ENCODE data around the gene PARD3. TPM values are rescaled to one million over a fixed set of nuclear protein-coding genes. Genes with fewer than 3 reads are reported as not detected.

The PARD3 gene
- total RNA-seq, 2 experiments from 2014 or later, result 0.53 to 0.71 TPM

GRCh38 chr10:34291466-34292193 lies 523.5 kb downstream of the PARD3 start:
- no peak for TF ChIP-seq CTCF (IDR thresholded peaks at IDR 0.05)
- H3K27ac Mint-ChIP-seq, result no peak overlapping the region
- no peaks in the 10 kb centered on the region for H3K4me1 Mint-ChIP-seq (ENCODE audit: low read depth)

GRCh38 chr10:34290412-34291081 lies 524.5 kb downstream of the PARD3 start:
- Mint-ChIP-seq H3K4me3 (no peak overlapping the region), H3K9me3 (no peaks in the 10 kb centered on the region), H3K27me3 (peaks cover 11% of the 10 kb centered on the region), H3K36me3 (ENCODE audit: low read depth) (no peaks in the 10 kb centered on the region), H3K4me1 (ENCODE audit: low read depth) (no peaks in the 10 kb centered on the region), H3K27ac (no peak overlapping the region)
- H3K9me3 ChIP-seq (ENCODE audit: control insufficient read depth in 1 of 2, insufficient read depth in 1 of 2, low read length in 2 of 2), result no peaks in the 10 kb centered on the region
- POLR2A ChIA-PET, result no interaction called here
- H3K4me1 ChIP-seq (ENCODE audit: insufficient read depth, low read length), result no peaks in the 10 kb centered on the region
- ATAC-seq (ENCODE audit: poor library complexity) (no peak), DNase-seq (no peak)
- TF ChIP-seq CTCF (IDR thresholded peaks at IDR 0.05), result no peak
- H3K27ac ChIP-seq (ENCODE audit: low read depth in 1 of 2, low read length in 2 of 2), result no peak overlapping the region
- H3K4me3 ChIP-seq (ENCODE audit: low read length), result no peak overlapping the region
- H3K36me3 ChIP-seq (ENCODE audit: insufficient read depth, low read length), result no peaks in the 10 kb centered on the region
- CTCF ChIA-PET, result no interaction called here
- intact Hi-C loops (cut with DNase I, micrococcal nuclease), result no loop called here
- peaks cover 0 to 3% of the 10 kb centered on the region in 2 experiments for H3K27me3 ChIP-seq (ENCODE audit: control insufficient read depth in 1 of 2, insufficient read depth in 2 of 2, low read length in 2 of 2)

More at GRCh38 chr10:34291466-34292193, 523.5 kb downstream of the PARD3 start:
- ChIA-PET POLR2A (no interaction called here), CTCF (no interaction called here)
- Histone ChIP-seq H3K4me3 (ENCODE audit: low read length) (no peak overlapping the region), H3K9me3 (ENCODE audit: control insufficient read depth in 1 of 2, insufficient read depth in 1 of 2, low read length in 2 of 2) (no peaks in the 10 kb centered on the region), H3K36me3 (ENCODE audit: insufficient read depth, low read length) (no peaks in the 10 kb centered on the region), H3K27ac (ENCODE audit: low read depth in 1 of 2, low read length in 2 of 2) (no peak overlapping the region), H3K27me3 (ENCODE audit: control insufficient read depth in 1 of 2, insufficient read depth in 2 of 2, low read length in 2 of 2) (peaks cover 0 to 3% of the 10 kb centered on the region in 2 experiments), H3K4me1 (ENCODE audit: insufficient read depth, low read length) (no peaks in the 10 kb centered on the region)
- Mint-ChIP-seq H3K36me3 (ENCODE audit: low read depth) (no peaks in the 10 kb centered on the region), H3K9me3 (no peaks in the 10 kb centered on the region), H3K4me3 (no peak overlapping the region), H3K27me3 (peaks cover 11% of the 10 kb centered on the region)
- DNase-seq, result no peak
- intact Hi-C loops (cut with DNase I, micrococcal nuclease), result no loop called here
- no peak for ATAC-seq (ENCODE audit: poor library complexity)

- no peak for DNase-seq
- no peaks in the 10 kb centered on the region for H3K9me3 Mint-ChIP-seq
- ChIA-PET POLR2A (no interaction called here), CTCF (no interaction called here)
- no peaks in the 10 kb centered on the region for H3K4me1 Mint-ChIP-seq (ENCODE audit: low read depth)
- Histone ChIP-seq H3K9me3 (ENCODE audit: control insufficient read depth in 1 of 2, insufficient read depth in 1 of 2, low read length in 2 of 2) (no peaks in the 10 kb centered on the region), H3K4me3 (ENCODE audit: low read length) (no peak overlapping the region), H3K4me1 (ENCODE audit: insufficient read depth, low read length) (no peaks in the 10 kb centered on the region), H3K36me3 (ENCODE audit: insufficient read depth, low read length) (no peaks in the 10 kb centered on the region), H3K27me3 (ENCODE audit: control insufficient read depth in 1 of 2, insufficient read depth in 2 of 2, low read length in 2 of 2) (no peaks in the 10 kb centered on the region), H3K27ac (ENCODE audit: low read depth in 1 of 2, low read length in 2 of 2) (no peak overlapping the region)
- no peak for ATAC-seq (ENCODE audit: poor library complexity)
- TF ChIP-seq CTCF (IDR thresholded peaks at IDR 0.05), result no peak
- peaks cover 6% of the 10 kb centered on the region for H3K27me3 Mint-ChIP-seq
- H3K36me3 Mint-ChIP-seq (ENCODE audit: low read depth), result no peaks in the 10 kb centered on the region
- intact Hi-C loops (cut with DNase I, micrococcal nuclease), result no loop called here
- no peak overlapping the region for H3K27ac Mint-ChIP-seq
- no peak overlapping the region for H3K4me3 Mint-ChIP-seq
Measured at GRCh38 chr10:34288634-34289033, 526.5 kb downstream of the PARD3 start.
